ENCODE measurements around the gene EIF1. TPM values are rescaled to one million over a fixed set of nuclear protein-coding genes. Genes with fewer than 3 reads are reported as not detected.
A peak's percentile ranks its signal among the peaks of the same experiment; 100 is the strongest.

EIF1 gene
- total RNA-seq, 1 experiment from 2014 or later: 775 TPM

DNA sequence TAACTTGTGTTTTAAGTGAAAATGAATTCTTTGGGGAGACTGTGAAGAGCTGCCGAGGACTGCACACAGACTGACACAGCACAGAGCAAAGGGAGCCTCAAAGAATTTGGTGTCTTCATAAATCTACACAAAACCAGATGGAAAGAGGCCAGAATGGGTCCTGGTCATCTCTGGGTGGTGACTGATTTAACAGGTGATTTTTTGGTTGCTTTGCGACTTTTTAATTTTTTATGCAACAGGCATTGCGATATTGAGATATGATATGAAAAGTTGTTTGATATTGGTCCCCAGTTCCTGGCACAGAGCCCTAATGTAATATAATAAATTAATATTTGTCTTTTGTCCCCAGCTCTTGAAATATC, 12.6 kb upstream of the EIF1 start:
- no peaks in the 10 kb centered on the region for H3K36me3 ChIP-seq (ENCODE audit: low read depth)
- ChIA-PET POLR2A (ENCODE audit: unreplicated experiment) (interaction anchor here (0.7 kb wide), 1 partner anchor 542 kb away, joined by 3 read pairs; no protein-coding TSS in a partner anchor), CTCF (interaction anchor here (0.6 kb wide), 1 partner anchor 9 kb away, joined by 13 read pairs; no protein-coding TSS in a partner anchor)

DNA sequence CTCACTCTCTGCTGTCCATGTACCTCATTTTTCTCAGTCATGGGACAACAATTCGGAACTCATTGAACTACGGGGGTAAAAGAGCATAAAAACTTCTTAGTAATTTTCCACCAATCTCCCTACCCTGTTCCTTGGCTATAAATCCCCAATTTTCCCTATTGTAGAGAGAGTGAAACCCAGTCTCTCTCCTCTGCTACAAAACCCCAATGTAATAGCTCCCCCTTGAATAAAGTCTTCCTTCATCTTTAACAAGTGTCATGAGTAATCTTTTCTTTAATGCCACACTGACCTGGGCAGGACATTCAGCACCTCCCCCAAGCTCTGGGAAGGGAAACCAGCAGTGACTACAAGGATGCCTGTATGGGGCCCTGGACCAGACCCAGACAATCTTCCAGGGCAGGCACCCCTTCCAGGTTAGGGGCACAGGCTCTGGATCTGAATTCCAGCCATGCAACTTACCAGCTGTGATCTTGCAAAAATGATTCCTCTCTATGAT, 10.2 kb upstream of the EIF1 start:
- POLR2A ChIA-PET (ENCODE audit: unreplicated experiment): interaction anchor here (0.6 to 3.2 kb wide), 12 partner anchors 10 to 1338 kb away, joined by 3 to 89 read pairs (median 9); partner anchors contain the start of gene EIF1
- intact Hi-C loops (cut with micrococcal nuclease; ENCODE audit: unreplicated experiment): loop anchor here (2.0 kb wide), 1 partner anchor 24 kb away; no protein-coding TSS in a partner anchor

More for the DNA sequence above, 12.6 kb upstream of the EIF1 start:
- Histone ChIP-seq H3K9me3 (ENCODE audit: insufficient read depth, low read depth) (no peaks in the 10 kb centered on the region), H3K4me3 (no peak overlapping the region), H3K27me3 (ENCODE audit: insufficient read depth, low read depth) (no peaks in the 10 kb centered on the region), H2AFZ (no peak overlapping the region), H4K20me1 (ENCODE audit: insufficient read depth) (no peaks in the 10 kb centered on the region), H3F3A (ENCODE audit: insufficient read depth, low read depth) (peaks cover 32% of the 10 kb centered on the region), H3K27ac (no peak overlapping the region), H3K4me1 (replicated peaks; ENCODE audit: insufficient read depth) (peaks cover 24% of the 10 kb centered on the region), H3K79me2 (ENCODE audit: low read depth) (no peaks in the 10 kb centered on the region), H3K4me2 (no peak overlapping the region), H3K9me2 (ENCODE audit: insufficient read depth) (no peaks in the 10 kb centered on the region)
- no TSS peak for BruUV-seq (replicated peaks)
- no peak for DNase-seq
- TF ChIP-seq, protein P1, sequence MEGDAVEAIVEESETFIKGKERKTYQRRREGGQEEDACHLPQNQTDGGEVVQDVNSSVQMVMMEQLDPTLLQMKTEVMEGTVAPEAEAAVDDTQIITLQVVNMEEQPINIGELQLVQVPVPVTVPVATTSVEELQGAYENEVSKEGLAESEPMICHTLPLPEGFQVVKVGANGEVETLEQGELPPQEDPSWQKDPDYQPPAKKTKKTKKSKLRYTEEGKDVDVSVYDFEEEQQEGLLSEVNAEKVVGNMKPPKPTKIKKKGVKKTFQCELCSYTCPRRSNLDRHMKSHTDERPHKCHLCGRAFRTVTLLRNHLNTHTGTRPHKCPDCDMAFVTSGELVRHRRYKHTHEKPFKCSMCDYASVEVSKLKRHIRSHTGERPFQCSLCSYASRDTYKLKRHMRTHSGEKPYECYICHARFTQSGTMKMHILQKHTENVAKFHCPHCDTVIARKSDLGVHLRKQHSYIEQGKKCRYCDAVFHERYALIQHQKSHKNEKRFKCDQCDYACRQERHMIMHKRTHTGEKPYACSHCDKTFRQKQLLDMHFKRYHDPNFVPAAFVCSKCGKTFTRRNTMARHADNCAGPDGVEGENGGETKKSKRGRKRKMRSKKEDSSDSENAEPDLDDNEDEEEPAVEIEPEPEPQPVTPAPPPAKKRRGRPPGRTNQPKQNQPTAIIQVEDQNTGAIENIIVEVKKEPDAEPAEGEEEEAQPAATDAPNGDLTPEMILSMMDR (conservative IDR thresholded peaks at IDR 0.05): no peak
- TF ChIP-seq EZH2 (IDR thresholded peaks at IDR 0.05; ENCODE audit: low read depth): no peak
- intact Hi-C loops (cut with micrococcal nuclease; ENCODE audit: unreplicated experiment): no loop called here

DNA sequence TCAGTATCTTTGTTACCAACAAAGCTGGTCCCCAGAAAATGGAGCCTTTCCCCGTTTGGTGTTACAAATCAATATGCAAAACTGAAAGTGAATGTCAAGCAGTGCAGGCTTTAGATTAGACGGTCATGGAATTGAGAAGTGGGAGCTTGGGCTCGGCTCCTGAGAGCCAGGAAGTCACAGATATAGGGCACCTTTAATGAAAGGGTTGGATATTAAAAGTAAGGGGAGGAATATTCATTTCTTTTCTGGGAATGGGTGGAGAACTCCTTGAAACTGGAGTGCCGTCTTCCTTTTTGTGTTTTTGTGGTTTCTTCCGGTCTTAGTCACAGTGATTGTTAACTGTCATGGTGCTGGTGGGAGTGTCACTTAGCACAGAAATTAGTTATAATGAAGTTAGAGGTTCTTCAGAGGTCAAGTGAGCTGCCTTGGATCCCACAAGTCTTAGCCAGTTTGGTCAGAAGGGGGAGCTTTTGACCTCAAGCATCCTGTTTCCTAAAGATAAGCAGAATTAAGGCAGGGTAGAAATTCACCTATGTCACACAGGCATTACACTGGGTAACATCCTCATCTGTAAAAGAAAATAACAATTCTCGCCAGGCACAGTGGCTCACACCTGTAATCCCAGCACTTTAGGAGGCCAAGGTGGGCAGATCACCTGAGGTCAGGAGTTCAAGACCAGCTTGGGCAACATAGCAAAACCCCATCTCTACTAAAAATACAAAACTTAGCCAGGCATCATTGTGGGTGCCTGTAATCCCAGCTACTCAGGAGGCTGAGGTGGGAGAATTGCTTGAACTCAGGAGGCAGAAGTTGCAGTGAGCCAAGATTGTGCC, 9.6 kb upstream of the EIF1 start:
- Histone ChIP-seq H3K4me3 (peak overlapping the region; percentile 50), H3F3A (ENCODE audit: insufficient read depth, low read depth) (peaks cover 26% of the 10 kb centered on the region), H3K9me2 (ENCODE audit: insufficient read depth) (no peaks in the 10 kb centered on the region), H3K27me3 (ENCODE audit: insufficient read depth, low read depth) (no peaks in the 10 kb centered on the region), H3K9me3 (ENCODE audit: insufficient read depth, low read depth) (no peaks in the 10 kb centered on the region), H2AFZ (peak overlapping the region; percentile 41; the same call in 1 of the 2 replicates), H3K4me2 (peak overlapping the region; percentile 73), H3K36me3 (ENCODE audit: low read depth) (no peaks in the 10 kb centered on the region), H3K79me2 (ENCODE audit: low read depth) (no peaks in the 10 kb centered on the region), H3K27ac (peak overlapping the region; percentile 94), H3K4me1 (replicated peaks; ENCODE audit: insufficient read depth) (peaks cover 24% of the 10 kb centered on the region), H4K20me1 (ENCODE audit: insufficient read depth) (no peaks in the 10 kb centered on the region)
- no TSS peak for BruUV-seq (replicated peaks)
- ChIA-PET CTCF (interaction anchor here (0.5 to 2.5 kb wide), 8 partner anchors 10 to 860 kb away, joined by 3 to 17 read pairs (median 4); partner anchors contain the start of gene EIF1), POLR2A (ENCODE audit: unreplicated experiment) (interaction anchor here (0.5 to 3.2 kb wide), 16 partner anchors 10 to 1338 kb away, joined by 3 to 89 read pairs (median 4); partner anchors contain the start of gene EIF1)
- TF ChIP-seq, protein P1 (conservative IDR thresholded peaks at IDR 0.05): peak; percentile 28; the same call in 1 of the 2 replicates
- TF ChIP-seq EZH2 (IDR thresholded peaks at IDR 0.05; ENCODE audit: low read depth): no peak
- intact Hi-C loops (cut with micrococcal nuclease; ENCODE audit: unreplicated experiment): loop anchor here (1.0 to 2.0 kb wide), 2 partner anchors 9 to 24 kb away; partner anchors contain the start of gene EIF1
- peak; percentile 67 to 88 for DNase-seq

More for the DNA sequence above, 10.2 kb upstream of the EIF1 start:
- H3K4me3 ChIP-seq: peak overlapping the region; percentile 50
- peak; percentile 61 to 80 for DNase-seq
- H3F3A ChIP-seq (ENCODE audit: insufficient read depth, low read depth): peaks cover 26% of the 10 kb centered on the region
- no peaks in the 10 kb centered on the region for H3K79me2 ChIP-seq (ENCODE audit: low read depth)
- 0 out of 2 replicates have a peak overlapping the region, but pooled peaks have one; percentile 1 for H2AFZ ChIP-seq
- CTCF ChIA-PET: interaction anchor here (0.5 to 2.5 kb wide), 9 partner anchors 10 to 1032 kb away, joined by 3 to 17 read pairs (median 4); partner anchors contain the start of gene EIF1
- H3K9me3 ChIP-seq (ENCODE audit: insufficient read depth, low read depth): no peaks in the 10 kb centered on the region
- no peaks in the 10 kb centered on the region for H4K20me1 ChIP-seq (ENCODE audit: insufficient read depth)
- no peaks in the 10 kb centered on the region for H3K36me3 ChIP-seq (ENCODE audit: low read depth)
- TF ChIP-seq EZH2 (IDR thresholded peaks at IDR 0.05; ENCODE audit: low read depth): no peak
- TF ChIP-seq, protein P1 (conservative IDR thresholded peaks at IDR 0.05): no peak
- H3K4me1 ChIP-seq (replicated peaks; ENCODE audit: insufficient read depth): peaks cover 24% of the 10 kb centered on the region
- no peaks in the 10 kb centered on the region for H3K9me2 ChIP-seq (ENCODE audit: insufficient read depth)
- H3K27ac ChIP-seq: peak overlapping the region; percentile 94
- BruUV-seq (replicated peaks): TSS peak; percentile 99
- H3K27me3 ChIP-seq (ENCODE audit: insufficient read depth, low read depth): no peaks in the 10 kb centered on the region
- peak overlapping the region; percentile 73 for H3K4me2 ChIP-seq
